Mammary epithelial cell (primary cell): ENCODE results near the gene CCNYL1.

Experiments
- EZH2 ChIP-seq: IDR thresholded peaks from 2 replicates; pipeline ENCODE4 v1.6.1; 2012; ENCODE audit warnings: low read length, inconsistent platforms, borderline replicate concordance
- TF ChIP-seq, protein P1 (sequence below), 2 donors: IDR thresholded peaks in 1 of 2; conservative IDR thresholded peaks in 1 of 2; 2 replicates each; pipeline ENCODE4 v1.5.1; 2011 to 2012; ENCODE audit warnings: inconsistent platforms in 2 of 2, low read length in 2 of 2, mild to moderate bottlenecking in 2 of 2, control low read depth in 1 of 2, low read depth in 1 of 2; ENCODE audit not compliant: insufficient read depth in 1 of 2; ENCODE audit errors: extremely low read depth in 1 of 2

DNA sequence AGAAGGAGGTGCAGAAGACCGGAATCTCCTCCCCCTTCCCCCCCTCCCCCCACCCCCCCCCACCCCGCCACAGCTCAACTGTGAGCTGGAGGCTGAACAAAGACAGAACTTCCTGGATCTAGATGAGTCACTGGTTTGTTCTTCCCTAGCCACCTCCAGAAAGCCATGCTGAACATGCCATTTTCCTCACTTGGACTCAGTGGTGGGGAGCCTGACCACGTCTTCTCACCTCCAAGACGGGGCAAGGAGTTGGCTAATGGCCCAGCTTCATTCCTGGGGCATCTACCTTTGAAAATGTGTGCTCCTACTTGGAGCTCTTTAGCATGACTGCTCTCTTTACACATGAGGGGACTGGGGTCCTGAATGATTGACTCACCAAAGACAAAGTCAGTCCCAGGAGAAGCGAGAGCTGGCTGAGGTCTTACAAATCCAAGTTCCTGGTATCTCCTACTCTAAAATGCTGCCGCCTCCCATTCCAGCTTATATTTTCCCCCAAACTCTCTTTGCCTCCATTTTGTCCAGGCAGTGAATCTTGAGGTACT is 80.9 kb downstream of the CCNYL1 start:
- TF ChIP-seq, protein P1, sequence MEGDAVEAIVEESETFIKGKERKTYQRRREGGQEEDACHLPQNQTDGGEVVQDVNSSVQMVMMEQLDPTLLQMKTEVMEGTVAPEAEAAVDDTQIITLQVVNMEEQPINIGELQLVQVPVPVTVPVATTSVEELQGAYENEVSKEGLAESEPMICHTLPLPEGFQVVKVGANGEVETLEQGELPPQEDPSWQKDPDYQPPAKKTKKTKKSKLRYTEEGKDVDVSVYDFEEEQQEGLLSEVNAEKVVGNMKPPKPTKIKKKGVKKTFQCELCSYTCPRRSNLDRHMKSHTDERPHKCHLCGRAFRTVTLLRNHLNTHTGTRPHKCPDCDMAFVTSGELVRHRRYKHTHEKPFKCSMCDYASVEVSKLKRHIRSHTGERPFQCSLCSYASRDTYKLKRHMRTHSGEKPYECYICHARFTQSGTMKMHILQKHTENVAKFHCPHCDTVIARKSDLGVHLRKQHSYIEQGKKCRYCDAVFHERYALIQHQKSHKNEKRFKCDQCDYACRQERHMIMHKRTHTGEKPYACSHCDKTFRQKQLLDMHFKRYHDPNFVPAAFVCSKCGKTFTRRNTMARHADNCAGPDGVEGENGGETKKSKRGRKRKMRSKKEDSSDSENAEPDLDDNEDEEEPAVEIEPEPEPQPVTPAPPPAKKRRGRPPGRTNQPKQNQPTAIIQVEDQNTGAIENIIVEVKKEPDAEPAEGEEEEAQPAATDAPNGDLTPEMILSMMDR (conservative IDR thresholded peaks at IDR 0.05 in 1 of 2, IDR thresholded peaks at IDR 0.05 in 1 of 2; ENCODE audit: extremely low read depth in 1 of 2, insufficient read depth in 1 of 2, low read depth in 1 of 2, low read length in 2 of 2): no peak
- no peak for TF ChIP-seq EZH2
